IMR-90 (cell line): ENCODE data around the gene TACC2. TPM values are rescaled to one million over a fixed set of nuclear protein-coding genes. Genes with fewer than 3 reads are reported as not detected.

Experiments used
- ATAC-seq: fragments of 200-7000 bp; cut with Tn5 transposase; 2 replicates; pipeline ENCODE4 v1.9.1; 2020; ENCODE audit warnings: low read depth, mild to moderate bottlenecking, moderate library complexity
- BruUV-seq: library from RNA; stranded (reverse); fragments of 400-500 nt; replicated peaks from 2 replicates; lab custom pipeline; 2021; lab: Mats Ljungman, UMichigan
- CTCF ChIA-PET: fragments of 300-600 bp; formaldehyde crosslinking; extraction: SDS; loops from one replicate; lab custom pipeline; 2021; ENCODE audit warnings: antibody characterized with exemption; lab: Yijun Ruan, JAX
- POLR2A ChIA-PET: fragments of 300-600 bp; sonication (Branson Sonifier 250); formaldehyde crosslinking; loops from one replicate; lab custom pipeline; 2022; ENCODE audit warnings: antibody characterized with exemption; ENCODE audit not compliant: unreplicated experiment; lab: Charles Lee
- DNase-seq: peaks from one replicate; pipeline ENCODE4 v3.0.0; 2013
- H2AFZ ChIP-seq: replicated peaks from 2 replicates; pipeline ENCODE3; 2013; ENCODE audit warnings: low read length, mild to moderate bottlenecking; ENCODE audit not compliant: poor library complexity
- H2AK5ac ChIP-seq: 2 replicates; pipeline ENCODE4 v1.6.1; 2013; ENCODE audit warnings: low read depth, low read length, inconsistent platforms
- H2AK9ac ChIP-seq: replicated peaks from 2 replicates; pipeline ENCODE3; 2013; ENCODE audit warnings: mild to moderate bottlenecking, low read depth, low read length, moderate library complexity; ENCODE audit not compliant: poor library complexity
- H2BK120ac ChIP-seq: 2 replicates; pipeline ENCODE4 v1.6.1; 2013; ENCODE audit warnings: low read depth, low read length, inconsistent platforms
- H2BK15ac ChIP-seq: 3 replicates; pipeline ENCODE4 v1.6.1; 2013; ENCODE audit warnings: low read depth, low read length, inconsistent platforms
- H2BK20ac ChIP-seq: 2 replicates; pipeline ENCODE4 v1.6.1; 2013; ENCODE audit warnings: low read depth, mild to moderate bottlenecking, inconsistent platforms, low read length, moderate library complexity
- H2BK5ac ChIP-seq: 2 replicates; pipeline ENCODE4 v1.6.1; 2013; ENCODE audit warnings: mild to moderate bottlenecking, low read depth, low read length, inconsistent platforms; ENCODE audit not compliant: poor library complexity, severe bottlenecking
- H3K14ac ChIP-seq: replicated peaks from 2 replicates; pipeline ENCODE4 v1.6.1; 2013; ENCODE audit warnings: low read depth, low read length, inconsistent platforms
- H3K18ac ChIP-seq: 2 replicates; pipeline ENCODE4 v1.6.1; 2013; ENCODE audit warnings: low read depth, low read length, control low read depth
- H3K23ac ChIP-seq: 2 replicates; pipeline ENCODE4 v1.6.1; 2013; ENCODE audit warnings: low read depth, low read length, inconsistent platforms
- H3K27ac ChIP-seq: 2 replicates; pipeline ENCODE4 v1.5.1; 2013; ENCODE audit warnings: mild to moderate bottlenecking, control low read depth, low read length; ENCODE audit not compliant: insufficient read depth
- H3K27me3 ChIP-seq: 2 replicates; pipeline ENCODE4 v1.6.1; 2013; ENCODE audit warnings: low read length; ENCODE audit not compliant: control insufficient read depth, insufficient read depth
- H3K36me3 ChIP-seq: 2 replicates; pipeline ENCODE4 v1.6.1; 2013; ENCODE audit warnings: low read length, mixed read lengths; ENCODE audit not compliant: control insufficient read depth, insufficient read depth
- H3K4ac ChIP-seq: 2 replicates; pipeline ENCODE4 v1.6.1; 2013; ENCODE audit warnings: low read depth, low read length, inconsistent platforms
- H3K4me1 ChIP-seq: 2 replicates; pipeline ENCODE4 v1.6.1; 2013; ENCODE audit warnings: low read length, mixed read lengths; ENCODE audit not compliant: control insufficient read depth, insufficient read depth
- H3K4me2 ChIP-seq: 2 replicates; pipeline ENCODE4 v1.6.1; 2013; ENCODE audit warnings: low read depth, mild to moderate bottlenecking, control low read depth, low read length, moderate library complexity
- H3K4me3 ChIP-seq: 2 replicates; pipeline ENCODE4 v1.5.1; 2013; ENCODE audit warnings: low read depth, mild to moderate bottlenecking, control low read depth, low read length, moderate library complexity; ENCODE audit not compliant: insufficient read depth
- H3K56ac ChIP-seq: 2 replicates; pipeline ENCODE4 v1.6.1; 2013; ENCODE audit warnings: low read length, inconsistent platforms; ENCODE audit not compliant: insufficient read depth; ENCODE audit errors: extremely low read depth
- H3K79me1 ChIP-seq, 2 experiments: 2 replicates each; pipeline ENCODE4 v1.6.1; 2013; ENCODE audit warnings: low read length in 2 of 2, inconsistent platforms in 1 of 2, low read depth in 1 of 2
- H3K9ac ChIP-seq: 2 replicates; pipeline ENCODE4 v1.6.1; 2013; ENCODE audit warnings: low read depth, low read length, control low read depth
- H3K9me1 ChIP-seq: 2 replicates; pipeline ENCODE4 v1.6.1; 2013; ENCODE audit warnings: low read length, inconsistent platforms; ENCODE audit not compliant: insufficient read depth
- H3K9me3 ChIP-seq: 2 replicates; pipeline ENCODE4 v1.6.1; 2013; ENCODE audit warnings: low read length; ENCODE audit not compliant: control insufficient read depth, insufficient read depth
- H4K20me1 ChIP-seq: 2 replicates; pipeline ENCODE4 v1.6.1; 2013; ENCODE audit warnings: low read length, inconsistent platforms; ENCODE audit not compliant: insufficient read depth
- H4K5ac ChIP-seq: 2 replicates; pipeline ENCODE4 v1.6.1; 2013; ENCODE audit warnings: mild to moderate bottlenecking, low read depth, low read length, control low read depth
- H4K8ac ChIP-seq, 2 experiments: 2 replicates each; pipeline ENCODE4 v1.6.1; 2013; ENCODE audit warnings: low read depth in 2 of 2, low read length in 2 of 2, control low read depth in 1 of 2, inconsistent platforms in 1 of 2
- H4K91ac ChIP-seq: 2 replicates; pipeline ENCODE4 v1.6.1; 2013; ENCODE audit warnings: low read depth, low read length, inconsistent platforms; ENCODE audit not compliant: insufficient read depth
- CEBPB ChIP-seq: IDR thresholded peaks from 2 replicates; pipeline ENCODE4 v1.6.1; 2012; ENCODE audit warnings: low read depth, low read length, improper control_type of control experiment
- FOS ChIP-seq: fragments of 150-350 bp; IDR thresholded peaks from 2 replicates; pipeline ENCODE4 v1.6.1; 2016; ENCODE audit warnings: low read depth, low read length
- MAFK ChIP-seq: IDR thresholded peaks from 2 replicates; pipeline ENCODE4 v1.6.1; 2012; ENCODE audit warnings: low read depth, low read length, improper control_type of control experiment
- NFE2L2 ChIP-seq: fragments of 150-350 bp; IDR thresholded peaks from 2 replicates; pipeline ENCODE4 v1.6.1; 2016; ENCODE audit warnings: low read depth, mild to moderate bottlenecking, low read length
- RCOR1 ChIP-seq: IDR thresholded peaks from 2 replicates; pipeline ENCODE4 v1.6.1; 2012; ENCODE audit warnings: mild to moderate bottlenecking, low read length, improper control_type of control experiment; ENCODE audit not compliant: insufficient replicate concordance
- WGBS, 2 experiments: methylation state at CpG; one replicate each; pipeline versions ENCODE4 v1.1.5 to v1.1.7; 2013; ENCODE audit warnings: missing lambda C conversion rate in 2 of 2; ENCODE audit not compliant: insufficient read length in 1 of 2; ENCODE audit errors: extremely low coverage in 2 of 2; 5-methylcytosine and 5-hydroxymethylcytosine counted together
- dilution Hi-C: fragments of 300-500 bp; cut with HindIII; formaldehyde crosslinking; loops from one replicate; pipeline ENCODE4 v1.14.3; 2018; ENCODE audit warnings: low sequenced_read_pairs; ENCODE audit not compliant: unreplicated experiment
- in situ Hi-C: fragments of 300-500 bp; cut with MboI; formaldehyde crosslinking; loops from 3 replicates; pipeline ENCODE4 v1.14.3; 2019; ENCODE audit warnings: low sequenced_read_pairs, inconsistent platforms, mixed read lengths
- intact Hi-C: fragments of 100-400 bp; cut with micrococcal nuclease; formaldehyde crosslinking; loops from 2 replicates; pipeline ENCODE4 v1.10.0; 2022
- polyA plus RNA-seq, 3 experiments: library from polyadenylated mRNA; depleted of rRNA; stranded (reverse); fragments of >200 nt; gene quantifications; 2 replicates each; pipeline ENCODE4 v1.2.3, GENCODE V29; 2012; ENCODE audit warnings: low replicate concordance in 1 of 3
- total RNA-seq: library from RNA; depleted of rRNA; stranded (reverse); fragments of >200 nt; gene quantifications from 2 replicates; pipeline ENCODE4 v1.2.3, GENCODE V29; 2012
- TF ChIP-seq, protein P1 (sequence below): fragments of 150-350 bp; IDR thresholded peaks from 2 replicates; pipeline ENCODE4 v1.6.1; 2016; ENCODE audit warnings: low read depth, mild to moderate bottlenecking, low read length, moderate library complexity, borderline replicate concordance

TACC2 gene
- total and polyA plus RNA-seq, 2 of the 4 experiments (the other 2 are of a cell fraction), result 2.9 to 15.4 TPM

DNA sequence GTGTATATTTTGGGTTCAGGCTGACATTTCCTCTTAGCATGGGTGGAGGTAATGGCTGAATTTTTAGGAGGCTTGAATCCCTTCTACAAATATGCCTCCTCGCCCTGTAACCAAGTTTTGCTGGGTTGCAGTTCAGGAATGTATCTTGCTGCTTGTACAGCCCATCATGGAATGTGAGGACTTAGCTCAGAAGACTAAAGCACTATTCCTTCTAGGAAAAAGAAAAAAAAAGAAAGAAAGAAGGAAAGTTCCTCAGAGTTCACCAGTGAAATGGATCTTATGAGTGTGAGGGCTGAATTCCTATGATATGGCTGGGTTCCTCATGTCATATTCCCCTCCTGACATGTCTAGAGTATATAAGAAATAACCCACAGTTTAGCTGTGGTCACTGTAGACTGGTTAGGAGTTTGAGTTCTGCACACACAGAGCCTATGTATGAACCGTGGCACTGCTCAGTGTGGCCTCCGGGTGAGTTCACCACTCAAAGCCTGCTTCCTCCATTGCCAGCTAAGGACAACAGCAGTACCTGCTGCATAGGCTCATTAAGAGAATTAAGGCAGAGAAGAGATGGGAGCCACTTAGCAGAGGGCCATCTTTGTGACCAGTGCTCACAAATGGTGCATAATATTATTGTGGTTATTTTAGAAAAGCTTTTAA, 114.0 kb downstream of the TACC2 start (continued):
- no peak for TF ChIP-seq MAFK
- TF ChIP-seq, protein P1, sequence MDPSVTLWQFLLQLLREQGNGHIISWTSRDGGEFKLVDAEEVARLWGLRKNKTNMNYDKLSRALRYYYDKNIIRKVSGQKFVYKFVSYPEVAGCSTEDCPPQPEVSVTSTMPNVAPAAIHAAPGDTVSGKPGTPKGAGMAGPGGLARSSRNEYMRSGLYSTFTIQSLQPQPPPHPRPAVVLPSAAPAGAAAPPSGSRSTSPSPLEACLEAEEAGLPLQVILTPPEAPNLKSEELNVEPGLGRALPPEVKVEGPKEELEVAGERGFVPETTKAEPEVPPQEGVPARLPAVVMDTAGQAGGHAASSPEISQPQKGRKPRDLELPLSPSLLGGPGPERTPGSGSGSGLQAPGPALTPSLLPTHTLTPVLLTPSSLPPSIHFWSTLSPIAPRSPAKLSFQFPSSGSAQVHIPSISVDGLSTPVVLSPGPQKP, result no peak

DNA sequence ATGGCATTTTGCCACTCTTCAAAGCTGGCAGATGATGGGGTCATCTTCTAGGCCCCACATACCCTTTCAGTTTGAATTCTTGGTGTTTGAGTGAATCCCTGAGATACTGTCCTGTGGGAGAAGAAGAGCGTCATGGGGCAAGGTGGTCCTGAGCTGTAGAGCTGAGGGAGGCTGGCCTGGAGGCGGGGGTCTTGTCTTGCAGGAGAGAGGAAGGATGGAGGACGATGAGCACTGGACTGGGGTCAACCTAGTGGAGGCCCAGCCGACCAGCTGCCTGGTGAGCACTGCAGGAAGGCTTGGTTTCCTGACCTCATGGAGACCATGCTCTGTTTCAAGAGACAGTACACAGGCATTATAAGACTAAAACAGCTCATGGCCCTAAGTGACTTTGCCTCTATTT, 114.6 kb downstream of the TACC2 start:
- Histone ChIP-seq H2AK9ac (no peak overlapping the region), H3K27ac (no peak overlapping the region), H3K23ac (no peak overlapping the region), H3K36me3 (no peaks in the 10 kb centered on the region), H3K9me3 (no peaks in the 10 kb centered on the region), H2AFZ (no peak overlapping the region), H3K4me3 (no peak overlapping the region), H3K27me3 (peaks cover 10% of the 10 kb centered on the region), H2BK15ac (no peak overlapping the region), H2BK120ac (no peak overlapping the region), H3K79me1 (no peaks in the 10 kb centered on the region), H3K56ac (no peak overlapping the region), H2BK5ac (no peak overlapping the region), H2AK5ac (no peak overlapping the region), H4K91ac (no peak overlapping the region), H3K4me2 (no peak overlapping the region), H4K5ac (no peak overlapping the region), H3K9me1 (0 out of 2 replicates have a peak, but pooled peaks cover 3% of the 10 kb centered on the region), H2BK20ac (no peak overlapping the region), H3K18ac (no peak overlapping the region), H3K4me1 (peaks cover 3% of the 10 kb centered on the region; the same call in 1 of the 2 replicates), H3K9ac (no peak overlapping the region), H4K20me1 (no peaks in the 10 kb centered on the region), H3K4ac (no peak overlapping the region), H3K14ac (no peak overlapping the region), H4K8ac (no peak overlapping the region)
- CTCF ChIA-PET, result interaction anchor here (1.6 to 1.7 kb wide), 2 partner anchors 9 to 33 kb away, joined by 4 to 8 read pairs; no protein-coding TSS in a partner anchor
- no peak for DNase-seq
- TF ChIP-seq FOS (no peak), RCOR1 (no peak), CEBPB (no peak), NFE2L2 (no peak)
- TF ChIP-seq, protein P1, result no peak
- intact Hi-C loops, result no loop called here
- ATAC-seq, result no peak
- in situ Hi-C loops, result no loop called here
- no TSS peak for BruUV-seq
- WGBS, 2 experiments, result 66% methylated on average over 4 of the region's 4 CpGs; no CpG with 5 or more reads in 1 of the 2 experiments
- dilution Hi-C loops, result no loop called here
- POLR2A ChIA-PET, result no interaction called here
